Activated B cell treated with CpG ODN at 0.5 μM for 24 hours (primary cell): ENCODE results near the gene GBF1. TPM values are rescaled to one million over a fixed set of nuclear protein-coding genes. Genes with fewer than 3 reads are reported as not detected.

Source experiments
- ATAC-seq: fragments of 200-7000 bp; cut with Tn5 transposase; one replicate; pipeline ENCODE4 v1.10.0; 2021; ENCODE audit warnings: low read depth, mild to moderate bottlenecking, moderate library complexity
- CTCF ChIA-PET: fragments of 350-600 bp; sonication (Branson Sonifier 250); formaldehyde crosslinking; loops from one replicate; lab custom pipeline; 2021; ENCODE audit warnings: antibody characterized with exemption; lab: Charles Lee
- POLR2A ChIA-PET: fragments of 350-600 bp; sonication (Branson Sonifier 250); formaldehyde crosslinking; loops from one replicate; lab custom pipeline; 2021; ENCODE audit warnings: antibody characterized with exemption; lab: Charles Lee
- DNase-seq: peaks from one replicate; pipeline ENCODE4 v3.0.0; 2022
- H3K27ac Mint-ChIP-seq: one replicate; pipeline ENCODE4 v1.8.0; 2020; ENCODE audit warnings: mixed read lengths
- H3K27me3 Mint-ChIP-seq: one replicate; pipeline ENCODE4 v1.8.0; 2021; ENCODE audit warnings: mixed read lengths
- H3K36me3 Mint-ChIP-seq: one replicate; pipeline ENCODE4 v1.8.0; 2021; ENCODE audit warnings: low read depth, mixed read lengths
- H3K4me1 Mint-ChIP-seq: one replicate; pipeline ENCODE4 v1.8.0; 2021; ENCODE audit warnings: mixed read lengths
- H3K4me3 Mint-ChIP-seq: one replicate; pipeline ENCODE4 v1.8.0; 2020; ENCODE audit warnings: mild to moderate bottlenecking, mixed read lengths
- H3K9me3 Mint-ChIP-seq: one replicate; pipeline ENCODE4 v1.8.0; 2020; ENCODE audit warnings: mixed read lengths
- CTCF ChIP-seq: fragments of 200-600 bp; IDR thresholded peaks from one replicate; pipeline ENCODE4 v1.8.0; 2022; ENCODE audit warnings: antibody characterized with exemption, mild to moderate bottlenecking
- intact Hi-C: fragments of 100-400 bp; cut with micrococcal nuclease; formaldehyde crosslinking; loops from one replicate; pipeline ENCODE4 v1.15.1; 2024
- total RNA-seq: library from RNA; stranded (reverse); gene quantifications from 2 replicates; pipeline ENCODE4 v1.2.3, GENCODE V29; 2022

Gene GBF1
- total RNA-seq, 1 donor from 2014 or later, result 44.3 TPM

- intact Hi-C loops, result no loop called here
- CTCF ChIA-PET, result no interaction called here
- H3K4me1 Mint-ChIP-seq, result peaks cover 39% of the 10 kb centered on the region
- no peak for TF ChIP-seq CTCF
- H3K27ac Mint-ChIP-seq, result no peak overlapping the region
- no peak overlapping the region for H3K4me3 Mint-ChIP-seq
- ATAC-seq (no peak), DNase-seq (no peak)
- H3K36me3 Mint-ChIP-seq, result peaks cover 5% of the 10 kb centered on the region
- H3K27me3 Mint-ChIP-seq, result peaks cover 44% of the 10 kb centered on the region
- POLR2A ChIA-PET, result interaction anchor here (1.9 to 2.6 kb wide), 2 partner anchors 10 to 18 kb away, joined by 4 to 11 read pairs; no protein-coding TSS in a partner anchor
- H3K9me3 Mint-ChIP-seq, result no peaks in the 10 kb centered on the region
Observed at GRCh38 chr10:102416283-102416682, 171.0 kb downstream of the GBF1 start.

GRCh38 chr10:102416695-102417094, 171.4 kb downstream of the GBF1 start:
- Mint-ChIP-seq H3K9me3 (no peaks in the 10 kb centered on the region), H3K4me1 (peaks cover 35% of the 10 kb centered on the region), H3K27ac (no peak overlapping the region), H3K36me3 (peaks cover 5% of the 10 kb centered on the region), H3K4me3 (no peak overlapping the region), H3K27me3 (peaks cover 41% of the 10 kb centered on the region)
- no peak for TF ChIP-seq CTCF
- ChIA-PET CTCF (no interaction called here), POLR2A (interaction anchor here (2.6 kb wide), 1 partner anchor 10 kb away, joined by 11 read pairs; no protein-coding TSS in a partner anchor)
- ATAC-seq (no peak), DNase-seq (no peak)
- intact Hi-C loops, result no loop called here

- Mint-ChIP-seq H3K9me3 (no peaks in the 10 kb centered on the region), H3K4me1 (peaks cover 43% of the 10 kb centered on the region), H3K36me3 (peaks cover 14% of the 10 kb centered on the region), H3K27ac (no peak within 1 kb of the TSS), H3K4me3 (peak within 1 kb of the TSS; percentile 98), H3K27me3 (peaks cover 32% of the 10 kb centered on the region)
- no peak for DNase-seq
- ATAC-seq, result no peak
- ChIA-PET POLR2A (interaction anchor here (2.6 kb wide), 1 partner anchor 12 kb away, joined by 11 read pairs; no protein-coding TSS in a partner anchor), CTCF (no interaction called here)
- intact Hi-C loops, result no loop called here
- no peak for TF ChIP-seq CTCF
Observed at GRCh38 chr10:102418622-102419268, 173.4 kb downstream of the GBF1 start, which contains the start of gene PSD. Gene PSD (minus strand): TSS chr10:102418785. CDS start chr10:102417038, 1,747 bp downstream.

- H3K4me3 Mint-ChIP-seq, result peak overlapping the region; percentile 98
- peak; percentile 71 for DNase-seq
- no peak overlapping the region for H3K27ac Mint-ChIP-seq
- intact Hi-C loops, result loop anchor here (1.0 to 2.0 kb wide), 4 partner anchors 8 to 299 kb away; partner anchors contain the start of genes GBF1 and LDB1
- peaks cover 43% of the 10 kb centered on the region for H3K4me1 Mint-ChIP-seq
- TF ChIP-seq CTCF, result no peak
- POLR2A ChIA-PET, result interaction anchor here (0.6 to 6.2 kb wide), 10 partner anchors 10 to 250 kb away, joined by 3 to 305 read pairs (median 12); partner anchors contain the start of genes C10orf95, CUEDC2 and NFKB2
- CTCF ChIA-PET, result interaction anchor here (4.1 to 5.2 kb wide), 3 partner anchors 20 to 189 kb away, joined by 24 to 40 read pairs (median 29); no protein-coding TSS in a partner anchor
- peaks cover 18% of the 10 kb centered on the region for H3K36me3 Mint-ChIP-seq
- H3K27me3 Mint-ChIP-seq, result peaks cover 24% of the 10 kb centered on the region
- H3K9me3 Mint-ChIP-seq, result no peaks in the 10 kb centered on the region
- peak; percentile 11 for ATAC-seq
Observed at GRCh38 chr10:102419269-102420180, 174.2 kb downstream of the GBF1 start.
